ENCODE data around the gene SRRM1. TPM values are rescaled to one million over a fixed set of nuclear protein-coding genes. Genes with fewer than 3 reads are reported as not detected.

SRRM1 gene
- total RNA-seq, 1 experiment from 2014 or later: 290 TPM

- Histone ChIP-seq H3K4ac (ENCODE audit: low read depth, low read length) (no peak overlapping the region), H4K8ac (replicated peaks; ENCODE audit: insufficient read length, low read depth, low read length) (no peak overlapping the region), H3K23me2 (ENCODE audit: insufficient read length, low read depth, low read length, poor library complexity, severe bottlenecking) (no peaks in the 10 kb centered on the region), H2AK5ac (ENCODE audit: insufficient read length, low read length) (no peak overlapping the region), H3K14ac (ENCODE audit: insufficient read depth, low read length) (no peak overlapping the region), H2BK5ac (ENCODE audit: insufficient read length, low read length) (no peak overlapping the region), H4K91ac (ENCODE audit: insufficient read length, low read depth, low read length) (no peak overlapping the region), H3K79me1 (ENCODE audit: insufficient read depth, low read depth, low read length, poor library complexity, severe bottlenecking) (peaks cover 3% of the 10 kb centered on the region), H3K27me3 (ENCODE audit: insufficient read depth, low read length) (no peaks in the 10 kb centered on the region), H2BK120ac (ENCODE audit: low read depth, low read length, poor library complexity, severe bottlenecking) (no peak overlapping the region), H3K4me2 (ENCODE audit: insufficient read depth, insufficient read length, low read length) (no peak overlapping the region), H3K23ac (ENCODE audit: insufficient read length, low read depth, low read length) (no peak overlapping the region), H3K4me1 (ENCODE audit: insufficient read depth, low read length) (no peaks in the 10 kb centered on the region), H3K9ac (ENCODE audit: extremely low read depth, insufficient read length, low read length) (no peak overlapping the region), H3K9me3 (ENCODE audit: control insufficient read depth, low read depth, low read length) (no peaks in the 10 kb centered on the region), H4K20me1 (ENCODE audit: control insufficient read depth, insufficient read depth, insufficient read length) (no peaks in the 10 kb centered on the region), H2BK20ac (ENCODE audit: low read depth, low read length, poor library complexity, severe bottlenecking) (no peak overlapping the region), H4K5ac (ENCODE audit: insufficient read length, low read depth, low read length) (no peak overlapping the region), H2AFZ (ENCODE audit: low read length) (no peak overlapping the region), H3K79me2 (ENCODE audit: insufficient read depth, low read length) (no peaks in the 10 kb centered on the region), H3K27ac (ENCODE audit: insufficient read length, low read depth, low read length) (no peak overlapping the region), H3K18ac (ENCODE audit: insufficient read length, low read depth, low read length) (no peak overlapping the region), H2BK12ac (ENCODE audit: insufficient read length, low read depth, low read length) (no peak overlapping the region), H3T11ph (ENCODE audit: low read length) (no peak overlapping the region), H3K56ac (ENCODE audit: insufficient read length, low read depth, low read length) (no peak overlapping the region), H2BK15ac (ENCODE audit: low read depth, low read length) (no peak overlapping the region)
- H3K4me1 Mint-ChIP-seq: no peaks in the 10 kb centered on the region
- no CpG with 5 or more reads among the region's 1 CpG for whole genome bisulfite sequencing (ENCODE audit: extremely low coverage, insufficient read length, low lambda C conversion rate)
- peaks cover 57 to 94% (median 92%) of the 10 kb centered on the region in 3 experiments for H3K36me3 Mint-ChIP-seq (ENCODE audit: insufficient read depth in 1 of 3, low read depth in 3 of 3)
- no peak overlapping the region for H3K4me3 Mint-ChIP-seq
- no peak for DNase-seq
- no peaks in the 10 kb centered on the region for H3K9me3 Mint-ChIP-seq
- TF ChIP-seq CTCF (conservative IDR thresholded peaks at IDR 0.05): no peak
- peak overlapping the region in 1 of 3 experiments; percentile 7; a peak in 1 of 7 replicates for H3K27ac Mint-ChIP-seq
- H3K27me3 Mint-ChIP-seq (ENCODE audit: low read depth): no peaks in the 10 kb centered on the region
Measured at GRCh38 chr1:24659993-24660665, 17.0 kb downstream of the SRRM1 start.
